ENCODE results near the gene NHLRC4. TPM values are rescaled to one million over a fixed set of nuclear protein-coding genes. Genes with fewer than 3 reads are reported as not detected.

Gene NHLRC4
- total RNA-seq, 1 donor from 2014 or later, result 1.2 TPM

DNA sequence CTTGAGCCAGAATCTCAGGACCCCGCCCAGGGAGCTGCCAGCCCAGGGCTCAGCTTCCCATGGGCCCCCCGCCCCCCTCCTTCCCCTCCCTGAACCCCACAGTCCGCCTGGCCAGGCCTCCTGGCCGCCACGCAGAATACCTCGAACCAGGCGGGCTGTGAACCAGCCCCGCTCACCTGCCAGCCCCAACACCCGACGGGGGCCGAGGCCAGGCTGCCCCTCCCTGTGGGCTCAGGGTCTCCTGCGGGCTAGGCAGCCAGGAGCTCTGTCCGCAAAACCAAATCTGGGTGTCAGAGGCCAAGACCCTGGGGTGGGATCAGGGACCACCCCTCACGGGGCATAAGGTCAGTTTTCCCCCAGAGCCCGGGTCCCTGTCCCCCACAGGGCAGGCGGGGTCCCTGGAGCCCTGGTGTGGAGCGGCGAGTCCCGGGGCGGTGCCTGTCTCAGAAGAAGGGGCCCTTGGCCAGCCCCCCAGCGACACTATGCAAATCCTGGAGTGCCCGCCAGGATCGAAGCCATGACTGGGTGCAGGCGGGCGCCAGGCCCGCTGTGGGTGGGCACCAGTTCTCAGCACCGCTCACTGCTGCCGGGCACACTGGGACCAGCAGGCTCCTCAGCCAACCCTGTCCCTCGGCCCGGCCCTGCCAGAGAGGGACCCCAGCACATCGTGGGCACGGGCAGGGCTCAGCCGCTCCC lies 13.1 kb upstream of the NHLRC4 start:
- no peak for DNase-seq (ENCODE audit: low spot score)

DNA sequence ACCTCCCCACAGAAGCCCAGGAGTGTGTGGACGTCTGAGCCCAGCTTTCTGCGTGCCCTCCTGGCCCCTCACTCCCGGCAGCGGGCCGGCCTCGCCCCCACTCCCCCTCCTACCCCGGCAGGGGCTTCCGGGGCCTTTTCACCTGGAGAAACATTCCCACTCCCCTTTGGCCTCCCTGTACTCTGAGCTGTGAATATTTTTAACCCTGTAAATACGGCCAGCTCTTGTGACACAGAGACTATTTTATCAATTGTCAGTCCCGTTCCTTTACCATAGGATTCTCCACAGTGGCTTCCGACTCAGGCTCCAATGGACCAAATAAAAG lies 12.5 kb upstream of the NHLRC4 start:
- no peak for DNase-seq (ENCODE audit: low spot score)

DNA sequence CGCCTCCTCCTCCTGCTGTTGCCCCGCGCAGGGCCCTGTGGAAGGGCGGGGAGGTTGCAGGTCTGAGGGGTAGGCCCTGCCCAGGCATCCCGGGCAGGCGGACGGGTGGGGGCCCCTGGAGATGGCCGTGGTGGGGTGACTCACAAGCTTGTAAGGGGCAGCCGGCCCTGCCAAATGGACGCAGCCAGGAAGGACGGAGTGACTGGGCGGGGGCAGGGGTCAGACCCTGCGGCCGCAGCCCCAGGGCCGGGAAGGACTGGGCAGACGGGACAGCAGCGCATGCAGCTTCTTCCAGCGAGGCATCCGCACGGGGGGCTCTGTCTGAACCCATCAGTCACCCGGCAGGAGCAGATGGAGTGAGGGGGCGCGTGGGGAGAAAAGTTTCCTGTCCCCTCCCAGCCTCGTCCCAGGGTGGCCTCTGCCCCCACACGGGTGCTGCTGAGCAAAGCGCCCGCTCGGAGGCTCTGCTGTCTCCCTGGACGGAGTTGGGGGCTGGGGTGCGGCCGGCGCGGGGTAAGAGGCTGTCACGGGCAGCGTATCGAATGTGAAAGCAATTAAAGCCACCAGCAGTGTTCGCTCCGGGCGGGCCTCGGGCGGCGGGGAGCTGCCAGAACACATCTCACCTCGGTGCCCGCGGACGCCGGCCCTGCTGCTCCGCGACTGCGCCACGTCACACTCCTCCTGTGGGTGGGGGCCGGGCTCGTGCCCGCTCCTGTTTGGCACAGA lies 12.0 kb upstream of the NHLRC4 start:
- no peak for DNase-seq (ENCODE audit: low spot score)

DNA sequence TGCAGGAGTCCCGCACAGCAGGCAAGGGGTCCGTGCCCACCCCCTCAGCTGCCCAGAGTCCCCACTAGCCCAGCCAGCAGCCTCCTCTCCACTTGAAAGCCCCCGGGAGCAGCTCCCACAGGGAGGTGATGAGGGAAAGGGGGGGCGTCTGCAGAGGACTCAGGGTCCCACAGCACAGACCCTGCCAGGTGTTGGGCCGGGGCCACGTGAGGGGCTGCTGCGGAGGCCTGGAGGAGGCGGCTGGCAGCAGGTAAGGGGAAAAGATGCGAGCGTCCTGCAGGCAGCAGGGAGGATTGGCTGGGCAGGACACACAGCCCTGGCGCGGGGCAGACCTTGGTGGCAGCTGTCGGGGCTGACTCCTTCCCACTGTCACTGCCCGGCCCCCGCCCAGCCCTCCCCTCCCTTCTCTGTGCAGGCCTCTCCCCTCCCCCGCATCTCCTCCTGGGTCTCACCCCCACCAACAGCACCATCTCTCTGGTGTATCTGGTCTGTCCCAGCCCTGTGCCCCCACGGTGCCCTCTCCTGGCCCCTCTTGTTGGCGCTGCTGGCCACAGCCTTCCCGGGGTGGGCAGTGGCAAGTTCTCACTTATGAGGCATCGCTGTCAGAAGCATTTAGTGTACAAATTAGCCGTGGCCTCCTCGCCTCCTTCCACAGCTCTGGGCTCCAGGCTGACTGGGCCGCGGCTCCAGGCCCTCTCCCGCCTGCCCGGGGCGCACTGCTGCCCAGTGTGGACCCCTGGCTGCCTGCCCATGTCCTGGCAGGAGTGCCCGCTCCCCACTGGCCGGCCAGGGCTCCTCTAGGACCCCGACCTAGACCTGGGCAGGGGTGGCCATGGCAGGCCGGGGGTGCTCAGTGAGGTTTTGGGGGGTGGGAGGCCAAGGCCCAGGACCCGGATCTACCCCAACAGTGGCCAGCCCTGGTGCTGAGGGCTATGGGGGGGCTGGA lies 11.0 kb upstream of the NHLRC4 start:
- DNase-seq (ENCODE audit: low spot score), result no peak

DNA sequence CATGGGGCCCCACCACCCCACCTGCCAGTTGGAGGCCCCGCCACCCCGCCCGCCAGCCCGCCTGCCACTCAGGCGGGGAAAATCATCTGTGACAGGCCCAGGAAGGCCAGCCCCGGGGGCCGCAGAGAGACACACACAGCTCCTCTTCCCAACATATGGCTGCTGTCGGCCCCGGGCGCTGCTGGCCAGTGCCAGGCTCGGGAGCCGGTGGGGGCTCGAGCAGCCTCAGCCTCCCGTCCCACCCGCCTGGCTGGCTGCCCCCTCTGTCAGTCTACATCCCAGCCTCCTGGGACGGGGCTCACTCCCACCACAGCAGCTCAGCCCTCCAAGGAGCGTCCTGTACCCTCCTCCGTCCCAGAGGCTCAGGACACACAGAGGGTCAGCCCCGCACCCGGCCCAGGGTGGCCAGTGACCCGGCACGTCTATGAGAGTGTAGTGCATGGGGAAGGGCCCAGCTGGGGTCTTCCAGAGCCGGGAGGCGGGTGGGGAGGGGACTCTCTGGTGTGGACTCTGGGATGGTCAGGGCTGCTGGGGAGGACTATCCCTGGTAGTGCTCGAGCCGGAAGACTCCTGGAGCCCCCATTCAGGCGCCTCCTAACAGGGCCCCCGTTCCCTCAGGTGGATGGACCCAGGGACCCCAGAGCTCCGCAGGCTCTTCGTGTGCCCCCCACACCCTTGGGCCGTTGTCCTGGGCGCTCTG lies 10.2 kb upstream of the NHLRC4 start:
- DNase-seq (ENCODE audit: low spot score), result no peak

DNA sequence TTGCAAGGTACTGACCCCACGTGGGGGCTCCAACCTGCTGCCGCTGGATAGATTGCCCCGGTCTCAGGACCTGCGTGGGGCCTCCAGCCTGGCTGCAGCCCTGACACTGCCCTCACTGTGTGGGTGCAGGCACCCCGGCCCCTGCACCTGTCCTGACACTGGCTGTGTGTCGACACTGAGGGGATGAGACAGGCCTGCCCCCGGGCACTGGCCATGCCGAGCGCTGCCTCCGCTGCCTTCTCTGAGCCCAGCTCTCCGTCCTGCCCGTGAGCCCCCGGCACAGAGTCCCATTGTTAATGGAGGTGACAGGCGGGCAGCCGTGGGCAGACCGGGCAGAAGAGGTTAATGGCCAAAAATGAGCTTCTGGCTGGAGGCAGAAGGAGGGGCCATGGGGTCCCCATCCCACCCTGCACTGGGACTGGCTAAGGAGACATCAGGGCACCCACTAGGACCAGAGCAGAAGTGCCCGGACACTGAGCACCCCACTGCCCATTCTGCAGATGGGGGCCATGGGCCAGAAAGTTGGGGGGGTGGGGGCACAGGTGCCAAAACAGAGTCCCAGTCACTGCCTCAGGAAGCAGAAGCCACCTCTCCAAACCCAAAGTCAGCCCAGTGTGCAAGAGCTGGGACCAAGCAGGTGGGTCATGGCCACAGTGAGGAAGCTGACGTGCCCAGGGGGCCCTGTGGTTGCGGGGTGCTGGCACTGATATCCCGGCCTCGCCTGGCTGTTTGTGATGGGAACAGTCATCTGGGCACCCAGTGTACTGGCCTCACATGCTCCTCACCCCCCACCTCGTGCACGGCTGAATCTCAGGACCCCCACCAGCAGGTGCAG lies 9.1 kb upstream of the NHLRC4 start:
- DNase-seq (ENCODE audit: low spot score), result no peak

DNA sequence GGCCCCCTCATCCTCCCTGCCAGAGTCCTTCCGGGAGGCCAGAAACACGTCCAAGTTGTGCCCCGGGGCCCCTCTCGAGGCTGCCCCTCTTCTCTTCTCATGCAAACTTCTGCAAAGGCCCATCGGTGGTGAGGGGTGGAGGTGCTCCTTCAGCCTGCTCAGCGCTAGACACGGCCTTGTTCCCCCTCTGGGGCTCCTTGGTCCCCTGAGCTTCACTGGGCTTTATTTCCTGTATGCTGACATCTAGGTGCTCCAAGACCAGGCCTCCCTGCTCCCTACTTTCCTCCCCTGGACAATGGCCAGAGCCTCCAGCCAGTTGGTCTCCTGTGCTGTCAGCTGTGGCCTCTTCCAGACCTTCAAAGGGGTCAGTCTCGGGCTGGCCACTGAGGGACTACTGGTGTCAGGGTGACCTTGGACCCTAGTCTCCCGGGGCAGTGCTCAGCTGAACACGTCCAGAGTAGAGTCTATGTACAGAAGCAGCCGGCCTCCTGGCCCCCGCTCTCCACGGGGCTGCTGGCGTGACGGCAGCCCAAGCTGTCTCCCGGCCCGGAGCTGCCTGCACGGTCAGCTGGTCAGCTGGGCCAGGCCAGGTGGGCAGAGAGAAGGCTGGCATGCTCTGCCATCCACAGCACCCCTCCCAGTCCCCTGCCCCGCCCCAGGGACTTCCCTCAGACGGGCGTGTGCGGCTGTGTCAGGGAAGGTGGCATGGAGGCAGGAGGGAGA lies 8.3 kb upstream of the NHLRC4 start:
- DNase-seq (ENCODE audit: low spot score), result no peak

DNA sequence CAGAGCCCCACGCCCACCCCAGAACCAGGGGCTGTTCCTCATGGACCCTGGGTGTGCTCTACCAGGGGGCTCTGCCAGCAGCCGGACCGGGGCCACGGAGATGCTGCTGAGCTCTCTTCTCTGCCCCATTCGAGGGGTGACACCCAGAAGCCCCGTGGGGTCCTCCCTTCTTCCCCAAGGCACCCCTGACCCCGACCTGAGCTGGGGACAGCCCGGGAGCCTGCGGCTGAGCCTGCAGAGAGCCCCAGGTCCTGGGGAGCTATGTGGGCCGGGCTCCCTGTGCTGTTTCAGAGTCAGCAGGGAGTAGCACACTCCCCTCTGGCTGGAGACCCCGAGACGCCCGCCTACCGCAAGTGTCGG lies 7.8 kb upstream of the NHLRC4 start:
- no peak for DNase-seq (ENCODE audit: low spot score)

DNA sequence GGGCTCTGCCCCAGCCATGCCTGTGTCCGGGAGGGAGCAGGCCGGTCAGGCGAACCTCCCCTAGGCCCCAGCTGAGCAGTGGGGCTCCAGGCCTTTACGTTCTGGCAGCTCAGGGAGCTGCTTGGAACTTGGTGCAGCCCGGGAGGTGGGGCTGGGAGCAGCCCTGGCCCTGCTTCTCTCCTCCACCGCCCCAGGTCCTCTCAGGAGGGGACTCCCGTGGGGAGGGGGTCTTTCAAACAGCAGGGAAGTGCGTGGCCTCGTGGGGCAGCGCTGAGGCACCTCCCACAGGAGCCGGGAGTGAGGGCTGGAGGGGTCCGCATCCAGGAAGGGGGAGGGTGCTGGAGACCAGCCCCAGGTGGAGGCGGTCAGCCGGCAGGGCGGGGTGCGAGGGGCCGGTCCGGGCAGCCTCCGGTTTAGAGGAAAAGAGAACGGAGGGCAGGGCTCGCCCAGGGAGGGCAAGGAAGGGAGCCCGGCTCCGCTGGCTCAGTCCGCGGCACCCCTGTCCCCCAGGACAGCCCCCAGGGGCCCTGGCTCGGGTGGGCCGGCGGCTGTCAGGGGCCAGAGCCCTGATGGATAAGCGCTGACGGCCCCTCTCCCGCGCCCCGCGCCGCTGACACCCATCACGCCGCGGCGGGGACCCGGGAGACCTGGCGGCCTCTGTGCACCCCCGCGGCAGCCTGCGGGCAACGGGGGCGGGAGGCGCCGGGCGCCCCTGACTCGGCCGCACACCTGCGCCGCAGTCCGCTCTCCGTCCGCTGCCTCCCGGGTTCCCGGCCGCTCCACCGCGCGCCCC lies 7.2 kb upstream of the NHLRC4 start:
- DNase-seq (ENCODE audit: low spot score), result no peak

DNA sequence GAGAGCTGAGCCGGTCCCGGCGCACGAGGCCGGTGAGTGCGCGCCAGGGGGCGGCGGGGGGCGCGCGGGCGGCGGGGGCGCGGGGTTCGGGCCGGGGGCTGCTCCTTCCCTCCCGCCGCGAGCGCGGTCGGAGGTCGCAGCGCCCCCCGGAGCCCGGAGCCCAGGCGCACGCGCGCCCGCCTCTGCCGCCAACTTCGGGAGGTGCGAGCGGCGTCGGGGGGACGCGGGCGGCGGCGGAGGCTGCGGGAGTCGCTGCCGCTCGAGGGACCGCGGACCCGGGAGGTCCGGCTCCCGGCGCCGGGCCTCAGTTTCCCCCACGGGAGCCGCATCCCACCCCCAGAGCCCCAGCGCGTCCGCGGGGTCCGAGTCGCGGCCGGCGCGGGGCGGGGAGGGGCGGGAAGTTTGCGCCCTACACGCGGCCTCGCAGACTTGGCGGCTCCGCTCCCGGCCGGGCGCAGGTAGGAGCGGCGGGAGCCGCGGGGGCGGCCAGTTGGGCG lies 6.6 kb upstream of the NHLRC4 start, which contains the start of gene PRR35:
PRR35 (plus strand) TSS at position 191 of the 497 bp plus-strand sequence. CDS start 2,901 bp downstream, outside the sequence.
- DNase-seq (ENCODE audit: low spot score), result no peak

DNA sequence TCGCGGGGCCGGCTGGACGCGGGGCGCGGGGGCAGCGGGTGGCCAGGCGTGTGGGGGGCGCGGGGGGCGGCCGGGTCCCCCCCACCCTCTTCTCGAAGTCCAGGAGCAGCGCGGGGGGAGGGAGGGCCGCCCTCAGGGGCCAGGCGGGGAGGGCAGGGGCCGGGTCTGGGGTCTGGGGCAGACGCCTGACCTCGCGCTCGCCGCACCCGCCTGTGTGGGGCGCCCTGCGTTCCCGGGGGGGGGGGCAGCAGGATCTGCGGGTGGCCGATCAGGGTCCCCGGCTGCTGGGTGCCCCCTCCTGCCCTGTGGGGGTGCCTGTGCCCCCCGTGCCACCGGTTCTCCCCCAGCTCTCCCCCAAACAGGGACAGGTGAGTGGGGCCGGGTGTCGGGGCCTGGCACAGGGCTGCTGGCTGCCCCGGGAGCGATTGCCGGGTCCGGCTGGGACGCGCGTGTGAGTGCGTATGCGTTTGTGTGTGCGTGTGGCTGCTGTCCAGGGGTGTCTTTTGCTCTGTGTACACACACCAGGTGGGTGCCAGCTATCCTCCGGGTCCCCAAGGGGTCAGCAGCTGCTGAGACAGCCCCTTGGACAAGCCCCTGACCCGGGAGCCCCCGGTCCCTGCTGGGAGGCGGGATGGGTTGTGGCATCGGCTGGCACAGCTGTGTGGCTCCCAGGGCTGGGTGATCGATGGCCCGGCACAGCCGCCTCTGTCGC lies 5.9 kb upstream of the NHLRC4 start:
- DNase-seq (ENCODE audit: low spot score), result no peak

DNA sequence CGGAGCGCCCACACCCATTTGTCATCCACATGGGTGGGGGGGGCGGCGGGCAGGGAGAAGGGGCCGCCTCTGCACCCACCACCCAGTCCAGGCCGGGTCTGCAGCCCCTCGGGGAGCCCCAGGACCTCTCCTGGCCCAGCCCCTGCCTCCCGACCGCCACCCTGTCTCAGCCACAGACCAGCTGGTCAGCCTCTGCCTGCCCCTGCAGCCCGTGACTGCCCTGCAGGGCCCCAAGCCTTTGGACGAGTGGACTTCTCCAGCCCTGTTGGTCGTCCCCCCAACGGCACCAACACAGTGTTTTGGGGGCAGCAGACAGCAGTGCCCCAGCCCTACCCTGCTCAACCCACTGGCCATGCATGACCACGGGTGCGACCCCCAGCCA lies 5.4 kb upstream of the NHLRC4 start:
- no peak for DNase-seq (ENCODE audit: low spot score)

DNA sequence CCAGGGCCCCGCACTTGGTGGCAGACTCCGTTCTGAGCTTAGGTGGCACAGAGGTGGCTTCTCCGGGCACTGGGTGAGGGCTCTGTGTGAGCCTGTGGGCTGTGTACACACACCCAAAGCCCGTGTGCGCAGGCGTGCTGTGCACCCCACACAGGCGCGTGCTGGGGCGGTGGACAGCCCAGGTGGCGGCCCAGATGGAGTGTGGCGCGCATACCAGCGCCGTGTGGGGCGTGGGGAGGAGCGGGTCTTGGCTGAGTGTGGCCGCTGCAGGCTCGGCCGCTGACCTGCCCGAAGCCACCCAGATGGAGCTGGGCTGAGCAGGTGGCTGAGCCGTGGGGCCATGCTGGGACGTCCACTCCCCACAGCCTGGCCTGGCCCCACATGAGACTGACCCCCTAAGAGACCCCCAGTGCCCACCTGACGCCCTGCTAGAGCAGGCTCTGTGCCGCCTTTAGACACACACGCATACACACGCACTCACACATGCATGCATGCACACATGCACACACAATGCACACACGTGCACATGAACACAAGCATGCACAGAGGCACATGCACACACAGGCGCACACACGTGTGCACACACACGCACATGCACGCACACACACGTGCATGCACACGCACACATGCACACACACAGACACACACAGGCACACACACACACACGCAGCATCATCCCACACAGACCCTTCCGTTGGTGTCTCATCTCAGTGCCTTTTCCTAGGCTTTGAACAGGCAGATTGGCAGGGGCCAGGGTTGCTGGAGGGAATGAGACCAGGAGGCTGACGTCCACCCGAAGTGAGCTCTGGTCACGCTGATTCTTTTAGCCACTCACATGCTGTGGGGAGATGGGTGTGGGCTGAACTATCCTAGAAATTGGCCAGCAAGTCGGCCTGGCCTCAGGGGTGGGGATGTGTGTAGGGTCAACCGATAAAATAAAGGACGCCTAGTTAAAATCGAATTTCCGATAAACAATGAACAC lies 4.6 kb upstream of the NHLRC4 start:
- no peak for DNase-seq (ENCODE audit: low spot score)

DNA sequence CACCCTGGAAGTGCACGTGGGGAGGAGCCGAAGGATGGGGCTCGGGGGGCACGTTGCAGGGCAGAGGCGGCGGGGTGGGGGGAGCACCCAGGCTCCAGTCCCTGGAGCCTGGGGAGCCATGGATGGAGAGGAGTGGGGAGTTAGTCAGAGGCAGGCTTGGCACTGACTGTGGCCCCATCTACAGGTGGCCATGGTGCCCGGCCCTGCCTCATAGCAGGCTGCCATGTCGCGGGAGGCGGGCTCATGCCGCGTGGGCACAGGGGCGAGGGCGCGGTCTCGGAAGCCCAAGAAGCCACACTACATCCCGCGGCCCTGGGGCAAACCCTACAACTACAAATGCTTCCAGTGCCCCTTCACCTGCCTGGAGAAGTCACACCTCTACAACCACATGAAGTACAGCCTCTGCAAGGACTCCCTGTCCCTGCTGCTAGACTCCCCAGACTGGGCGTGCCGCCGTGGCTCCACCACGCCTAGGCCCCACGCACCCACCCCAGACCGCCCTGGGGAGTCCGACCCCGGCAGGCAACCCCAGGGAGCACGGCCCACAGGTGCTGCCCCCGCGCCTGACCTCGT lies 3.6 kb upstream of the NHLRC4 start:
- no peak for DNase-seq (ENCODE audit: low spot score)

DNA sequence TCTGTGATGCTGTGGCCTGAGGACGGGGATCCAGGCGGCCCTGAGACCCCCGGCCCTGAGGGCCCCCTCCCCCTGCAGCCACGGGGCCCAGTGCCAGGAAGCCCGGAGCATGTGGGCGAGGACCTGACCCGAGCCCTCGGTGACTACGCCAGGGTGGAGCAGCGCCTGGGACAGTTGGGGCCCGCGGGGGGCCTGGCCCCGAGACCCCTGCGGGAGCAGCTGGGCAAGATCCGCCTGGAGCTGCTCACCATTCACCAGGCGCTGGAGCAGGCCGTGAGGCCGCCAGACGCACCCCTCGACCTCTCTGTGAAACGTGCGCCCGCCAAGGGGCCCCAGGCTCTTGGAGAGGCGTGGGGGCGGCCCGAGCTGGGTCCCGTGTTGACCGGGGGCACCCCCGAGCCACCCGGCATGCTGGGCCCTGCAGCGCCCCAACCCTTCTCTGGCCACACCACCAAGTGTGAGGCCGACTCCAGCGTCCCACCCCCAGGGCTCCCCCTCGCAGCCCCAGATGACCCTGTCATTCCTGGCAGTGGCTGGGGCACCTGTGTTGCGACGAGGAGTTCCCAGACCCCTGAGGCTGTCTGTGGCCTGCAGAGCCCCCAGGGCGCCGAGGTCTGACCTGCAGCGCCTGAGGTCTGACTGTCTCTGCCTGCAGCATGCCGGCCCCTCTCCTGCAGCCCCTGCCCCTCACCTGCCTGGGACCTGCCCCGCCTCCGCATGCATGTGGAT lies 2.0 kb upstream of the NHLRC4 start:
- DNase-seq (ENCODE audit: low spot score), result no peak

All from mucosa of gallbladder (tissue), 1 donor.